ENCODE data around the gene MYO3B.

The MYO3B gene

GRCh38 chr2:170282851-170283250 lies 104.9 kb downstream of the MYO3B start:
- no peak for TF ChIP-seq CTCF (conservative IDR thresholded peaks at IDR 0.05; ENCODE audit: low read depth, low read length)
- no peak for DNase-seq (ENCODE audit: low read depth)
- no peak overlapping the region for H3K4me3 ChIP-seq (ENCODE audit: low read depth, low read length)

- no peak for DNase-seq (ENCODE audit: low read depth)
- no peak overlapping the region for H3K4me3 ChIP-seq (ENCODE audit: low read depth, low read length)
- TF ChIP-seq CTCF (conservative IDR thresholded peaks at IDR 0.05; ENCODE audit: low read depth, low read length) = no peak
Observed at GRCh38 chr2:170284205-170284604, 106.3 kb downstream of the MYO3B start.

DNA sequence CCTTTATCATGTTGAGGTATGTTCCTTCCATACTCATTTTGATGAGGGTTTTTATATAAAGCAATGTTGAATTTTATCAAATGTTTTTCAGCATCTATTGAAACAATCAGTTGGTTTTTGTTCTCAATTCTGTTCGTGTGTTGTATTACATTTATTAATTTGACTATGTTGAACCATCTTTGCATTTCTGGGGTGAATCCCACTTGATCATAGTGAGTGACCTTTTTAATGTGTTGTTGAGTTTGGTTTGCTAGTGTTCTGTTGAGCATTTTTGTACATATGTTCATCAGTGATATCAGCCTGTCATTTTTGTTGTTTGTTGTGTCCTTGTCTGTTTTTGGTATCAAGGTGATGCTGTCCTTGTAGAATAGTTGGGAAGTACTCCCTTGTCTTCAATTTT lies 110.9 kb downstream of the MYO3B start:
- DNase-seq (ENCODE audit: low read depth) = no peak
- TF ChIP-seq CTCF (conservative IDR thresholded peaks at IDR 0.05; ENCODE audit: low read depth, low read length) = no peak

DNA sequence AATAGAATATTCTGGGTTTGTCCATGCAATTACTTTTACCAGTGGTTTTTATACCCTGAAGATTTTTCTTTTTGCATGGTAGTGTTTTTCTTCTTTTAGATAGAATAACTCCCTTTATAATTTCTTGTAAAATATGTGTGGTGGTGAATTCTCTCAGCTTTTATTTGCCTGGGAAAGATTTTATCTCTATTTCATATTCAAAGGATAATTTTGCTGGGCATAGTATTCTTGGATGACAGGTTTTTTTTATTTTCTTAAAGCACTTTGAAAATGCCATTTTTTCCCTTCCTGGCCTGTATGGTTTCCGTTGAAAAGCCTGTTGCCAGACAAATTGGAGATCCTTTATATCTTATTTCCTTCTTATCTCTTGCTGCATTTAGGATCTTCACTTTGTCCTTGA lies 113.5 kb downstream of the MYO3B start:
- no peak for TF ChIP-seq CTCF (conservative IDR thresholded peaks at IDR 0.05; ENCODE audit: low read depth, low read length)
- H3K4me3 ChIP-seq (ENCODE audit: low read depth, low read length) = no peak overlapping the region
- DNase-seq (ENCODE audit: low read depth) = no peak

More for the DNA sequence above, 110.9 kb downstream of the MYO3B start:
- H3K4me3 ChIP-seq (ENCODE audit: low read depth, low read length) = no peak overlapping the region

DNA sequence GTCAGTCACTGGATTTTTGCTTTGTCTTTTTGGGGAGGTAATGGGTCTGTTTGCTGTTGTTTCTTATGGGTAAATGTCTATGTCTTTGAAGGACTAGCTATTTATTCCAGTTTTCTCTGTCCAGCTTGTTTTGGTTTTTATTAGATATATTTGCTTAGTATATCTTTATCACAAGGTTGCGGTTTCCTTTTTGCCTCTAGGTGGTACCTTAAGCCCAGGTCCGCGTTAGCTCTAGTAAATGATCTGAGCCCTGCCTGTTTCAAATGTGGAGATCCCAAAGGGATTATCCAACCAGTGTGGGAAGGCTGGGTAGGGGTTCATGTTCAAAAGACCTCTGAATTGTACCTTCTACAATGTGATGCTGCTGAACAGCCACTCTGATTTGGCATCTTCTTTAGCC lies 114.5 kb downstream of the MYO3B start:
- TF ChIP-seq CTCF (conservative IDR thresholded peaks at IDR 0.05; ENCODE audit: low read depth, low read length) = no peak
- DNase-seq (ENCODE audit: low read depth) = no peak
- H3K4me3 ChIP-seq (ENCODE audit: low read depth, low read length) = no peak overlapping the region

DNA sequence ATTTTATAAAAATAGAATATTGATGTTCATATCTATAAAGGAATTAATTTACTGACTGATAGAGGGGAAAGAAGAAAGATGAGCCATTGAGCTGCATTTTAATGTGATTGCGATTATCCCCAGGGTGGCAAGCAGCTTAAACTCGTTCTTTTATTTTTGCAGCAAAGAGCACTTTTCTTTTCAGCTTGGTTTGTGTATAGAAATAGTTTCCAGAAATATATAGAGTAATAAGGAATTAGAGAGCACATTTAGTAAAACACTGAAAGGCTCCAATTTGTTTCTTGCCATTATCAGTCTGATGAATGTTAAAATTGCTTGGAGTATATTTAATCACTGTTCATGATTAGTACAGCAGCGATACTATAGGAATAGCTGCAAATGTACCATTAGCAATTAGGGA lies 119.5 kb downstream of the MYO3B start:
- H3K4me3 ChIP-seq (ENCODE audit: low read depth, low read length) = no peak overlapping the region
- TF ChIP-seq CTCF (conservative IDR thresholded peaks at IDR 0.05; ENCODE audit: low read depth, low read length) = no peak
- no peak for DNase-seq (ENCODE audit: low read depth)

DNA sequence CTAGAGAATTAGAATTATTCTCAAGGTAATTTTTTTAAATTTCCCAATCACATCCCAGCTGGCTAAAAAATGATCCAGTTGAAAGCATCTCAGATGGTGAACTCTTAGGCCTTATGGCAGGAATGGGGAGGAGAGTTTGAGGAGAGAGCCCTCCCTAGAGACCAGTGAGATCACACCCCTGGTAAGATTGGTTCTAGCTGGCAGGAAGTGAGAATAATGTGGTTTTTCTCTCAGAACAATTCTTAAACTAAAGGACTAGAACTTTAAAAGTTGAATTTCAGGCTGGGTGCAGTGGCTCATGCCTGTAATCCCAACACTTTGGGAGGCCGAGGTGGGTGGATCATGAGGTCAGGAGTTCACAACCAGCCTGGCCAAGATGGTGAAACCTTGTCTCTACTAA lies 120.2 kb downstream of the MYO3B start:
- DNase-seq (ENCODE audit: low read depth) = no peak
- no peak overlapping the region for H3K4me3 ChIP-seq (ENCODE audit: low read depth, low read length)
- TF ChIP-seq CTCF (conservative IDR thresholded peaks at IDR 0.05; ENCODE audit: low read depth, low read length) = no peak
